Stimulated activated CD8-positive, alpha-beta memory T cell treated with anti-CD3 and anti-CD28 coated beads, Interleukin-12 subunit alpha, Interleukin-12 subunit beta, amount 100 ng/mL, for 24 hours (primary cell): ENCODE data around the gene FOXRED2.
"Not testable (repeated sequence)": the region's sequence is repeated elsewhere in the genome, so short reads cannot be mapped to it uniquely, and the experiment has no call there.

ENCODE experiments used
- DNase-seq: peaks from one replicate; pipeline ENCODE4 v3.0.0-alpha.2; 2020; ENCODE audit errors: extremely low read depth

The FOXRED2 gene

GRCh38 chr22:36452250-36452977 lies 54.4 kb downstream of the FOXRED2 start:
- no peak for DNase-seq

GRCh38 chr22:36450923-36451322 lies 55.9 kb downstream of the FOXRED2 start:
- DNase-seq = not testable (repeated sequence)

GRCh38 chr22:36449596-36450175 lies 57.2 kb downstream of the FOXRED2 start:
- DNase-seq = no peak

GRCh38 chr22:36447632-36448031 lies 59.2 kb downstream of the FOXRED2 start:
- DNase-seq = no peak

GRCh38 chr22:36445158-36445668 lies 61.6 kb downstream of the FOXRED2 start:
- DNase-seq = no peak

- no peak for DNase-seq
These were observed 63.6 kb downstream of the FOXRED2 start for GRCh38 chr22:36443198-36443770.

GRCh38 chr22:36442506-36443197 lies 64.2 kb downstream of the FOXRED2 start:
- DNase-seq = no peak

GRCh38 chr22:36440429-36441002 lies 66.3 kb downstream of the FOXRED2 start:
- DNase-seq = no peak

GRCh38 chr22:36439481-36440271 lies 67.2 kb downstream of the FOXRED2 start:
- DNase-seq = no peak
